ENCODE results near the gene RPGRIP1L.

RPGRIP1L gene

GRCh38 chr16:53643474-53643873, 60.2 kb downstream of the RPGRIP1L start:
- no peak for DNase-seq

- DNase-seq, result no peak
Measured at GRCh38 chr16:53642094-53642493, 61.6 kb downstream of the RPGRIP1L start.

GRCh38 chr16:53636978-53637377, 66.7 kb downstream of the RPGRIP1L start:
- DNase-seq, result no peak

GRCh38 chr16:53632526-53632925, 71.1 kb downstream of the RPGRIP1L start:
- no peak for DNase-seq

- no peak for DNase-seq
Measured at GRCh38 chr16:53631236-53632025, 72.2 kb downstream of the RPGRIP1L start.

- peak; percentile 43 for DNase-seq
Measured at GRCh38 chr16:53629607-53630312, 73.9 kb downstream of the RPGRIP1L start.

- no peak for DNase-seq
Measured at GRCh38 chr16:53629151-53629550, 74.5 kb downstream of the RPGRIP1L start.

- DNase-seq, result no peak
Measured at GRCh38 chr16:53626811-53627210, 76.8 kb downstream of the RPGRIP1L start.

- DNase-seq, result no peak
Measured at GRCh38 chr16:53626161-53626560, 77.5 kb downstream of the RPGRIP1L start.

GRCh38 chr16:53625221-53625620, 78.4 kb downstream of the RPGRIP1L start:
- DNase-seq, result no peak

GRCh38 chr16:53622315-53622714, 81.3 kb downstream of the RPGRIP1L start:
- DNase-seq, result no peak

GRCh38 chr16:53620476-53620875, 83.2 kb downstream of the RPGRIP1L start:
- DNase-seq, result no peak

GRCh38 chr16:53619235-53619634, 84.4 kb downstream of the RPGRIP1L start:
- DNase-seq, result no peak

- no peak for DNase-seq
Measured at GRCh38 chr16:53614346-53614745, 89.3 kb downstream of the RPGRIP1L start.

- DNase-seq, result no peak
Measured at GRCh38 chr16:53612003-53612402, 91.7 kb downstream of the RPGRIP1L start.

GRCh38 chr16:53611179-53611696, 92.4 kb downstream of the RPGRIP1L start:
- DNase-seq, result no peak

- no peak for DNase-seq
Measured at GRCh38 chr16:53609536-53609935, 94.1 kb downstream of the RPGRIP1L start.

GRCh38 chr16:53608094-53608493, 95.6 kb downstream of the RPGRIP1L start:
- DNase-seq, result no peak

- no peak for DNase-seq
Measured at GRCh38 chr16:53605831-53606400, 97.7 kb downstream of the RPGRIP1L start.

- no peak for DNase-seq
Measured at GRCh38 chr16:53605356-53605755, 98.3 kb downstream of the RPGRIP1L start.

GRCh38 chr16:53601961-53602360, 101.7 kb downstream of the RPGRIP1L start:
- no peak for DNase-seq

GRCh38 chr16:53600616-53601015, 103.0 kb downstream of the RPGRIP1L start:
- DNase-seq, result no peak

GRCh38 chr16:53600126-53600525, 103.5 kb downstream of the RPGRIP1L start:
- DNase-seq, result no peak

GRCh38 chr16:53599548-53599947, 104.1 kb downstream of the RPGRIP1L start:
- no peak for DNase-seq

Data from COR-L47 (cell line).